Measurements from ENCODE around the gene MYO6.

Gene MYO6

GRCh38 chr6:75940564-75940963 lies 191.5 kb downstream of the MYO6 start:
- no peak for DNase-seq (ENCODE audit: extremely low read depth in 1 of 2, low read depth in 1 of 2)

- DNase-seq (ENCODE audit: extremely low read depth in 1 of 2, low read depth in 1 of 2) = no peak
These were observed 192.5 kb downstream of the MYO6 start for GRCh38 chr6:75941509-75941908.

GRCh38 chr6:75943381-75943780 lies 194.3 kb downstream of the MYO6 start:
- no peak for DNase-seq (ENCODE audit: extremely low read depth in 1 of 2, low read depth in 1 of 2)

- no peak for DNase-seq (ENCODE audit: extremely low read depth in 1 of 2, low read depth in 1 of 2)
These were observed 197.2 kb downstream of the MYO6 start for GRCh38 chr6:75946146-75946831.

- no peak for DNase-seq (ENCODE audit: extremely low read depth in 1 of 2, low read depth in 1 of 2)
These were observed 198.9 kb downstream of the MYO6 start for GRCh38 chr6:75947935-75948334.

GRCh38 chr6:75952128-75952527 lies 203.1 kb downstream of the MYO6 start:
- DNase-seq (ENCODE audit: extremely low read depth in 1 of 2, low read depth in 1 of 2) = no peak

GRCh38 chr6:75963569-75963968 lies 214.5 kb downstream of the MYO6 start:
- DNase-seq (ENCODE audit: extremely low read depth in 1 of 2, low read depth in 1 of 2) = no peak

GRCh38 chr6:75968143-75968542 lies 219.1 kb downstream of the MYO6 start:
- DNase-seq (ENCODE audit: extremely low read depth in 1 of 2, low read depth in 1 of 2) = no peak

All from activated CD8-positive, alpha-beta memory T cell treated with anti-CD3 and anti-CD28 coated beads for 1 hour (primary cell).